GM23338 (cell line): Measurements from ENCODE around the gene ENPP7. TPM values are rescaled to one million over a fixed set of nuclear protein-coding genes. Genes with fewer than 3 reads are reported as not detected.

Experiments
- ATAC-seq: fragments of 200-7000 bp; cut with Tn5 transposase; 3 replicates; pipeline ENCODE4 v1.9.1; 2020
- DNase-seq: peaks from one replicate; pipeline ENCODE4 v3.0.0-alpha.2; 2015; ENCODE audit warnings: low spot score
- H2AFZ ChIP-seq: fragments of 200-600 bp; sonication (generic); 2 replicates; pipeline ENCODE4 v1.8.0; 2016; ENCODE audit warnings: antibody characterized with exemption, mild to moderate bottlenecking, moderate library complexity
- H3F3A ChIP-seq: fragments of 200-600 bp; sonication (generic); replicated peaks from 2 replicates; pipeline ENCODE4 v1.8.0; 2017; ENCODE audit warnings: antibody characterized with exemption, mixed run types, low read depth
- H3K27ac ChIP-seq: fragments of 200-600 bp; sonication (generic); 2 replicates; pipeline ENCODE4 v1.6.1; 2016; ENCODE audit warnings: low read depth
- H3K27me3 ChIP-seq: fragments of 200-600 bp; sonication (generic); 2 replicates; pipeline ENCODE4 v1.8.0; 2016; ENCODE audit warnings: mild to moderate bottlenecking, mixed run types, moderate library complexity; ENCODE audit not compliant: insufficient read depth
- H3K36me3 ChIP-seq: fragments of 200-600 bp; sonication (generic); 2 replicates; pipeline ENCODE4 v1.8.0; 2016; ENCODE audit warnings: mild to moderate bottlenecking; ENCODE audit not compliant: insufficient read depth
- H3K4me1 ChIP-seq: fragments of 200-600 bp; sonication (generic); 2 replicates; pipeline ENCODE4 v1.8.0; 2016; ENCODE audit warnings: mild to moderate bottlenecking, moderate library complexity; ENCODE audit not compliant: insufficient read depth
- H3K4me2 ChIP-seq: fragments of 200-600 bp; sonication (generic); 2 replicates; pipeline ENCODE4 v1.7.1; 2017; ENCODE audit warnings: mixed run types
- H3K4me3 ChIP-seq: fragments of 200-600 bp; sonication (generic); 2 replicates; pipeline ENCODE4 v1.6.1; 2016; ENCODE audit warnings: mixed run types
- H3K79me2 ChIP-seq: fragments of 200-600 bp; sonication (generic); replicated peaks from 2 replicates; pipeline ENCODE4 v1.8.0; 2017; ENCODE audit warnings: mild to moderate bottlenecking; ENCODE audit not compliant: insufficient read depth
- H3K9me2 ChIP-seq: fragments of 200-600 bp; sonication (generic); 2 replicates; pipeline ENCODE4 v1.8.0; 2017; ENCODE audit not compliant: insufficient read depth
- H4K20me1 ChIP-seq: fragments of 200-600 bp; sonication (generic); replicated peaks from 2 replicates; pipeline ENCODE4 v1.8.0; 2017; ENCODE audit warnings: mild to moderate bottlenecking; ENCODE audit not compliant: insufficient read depth
- H3K27ac Mint-ChIP-seq: 2 replicates; pipeline ENCODE4 v1.8.0; 2020; ENCODE audit warnings: inconsistent platforms, mild to moderate bottlenecking, moderate library complexity, mixed read lengths
- H3K27me3 Mint-ChIP-seq: 3 replicates; pipeline ENCODE4 v1.8.0; 2022; ENCODE audit warnings: low read depth, mild to moderate bottlenecking, moderate library complexity, mixed read lengths, inconsistent platforms; ENCODE audit not compliant: insufficient read depth, poor library complexity
- H3K36me3 Mint-ChIP-seq: 3 replicates; pipeline ENCODE4 v1.8.0; 2021; ENCODE audit warnings: low read depth, mild to moderate bottlenecking, inconsistent platforms, moderate library complexity, mixed read lengths
- H3K4me1 Mint-ChIP-seq: 3 replicates; pipeline ENCODE4 v1.8.0; 2020; ENCODE audit warnings: mild to moderate bottlenecking, inconsistent platforms, mixed read lengths
- H3K4me3 Mint-ChIP-seq: 3 replicates; pipeline ENCODE4 v1.8.0; 2021; ENCODE audit warnings: moderate library complexity, mild to moderate bottlenecking, inconsistent platforms, mixed read lengths
- H3K9me3 Mint-ChIP-seq: 3 replicates; pipeline ENCODE4 v1.8.0; 2020; ENCODE audit warnings: moderate library complexity, mild to moderate bottlenecking, inconsistent platforms, mixed read lengths
- EZH2 ChIP-seq: fragments of 200-600 bp; sonication (generic); IDR thresholded peaks from one replicate; pipeline ENCODE4 v1.8.0; 2017; ENCODE audit warnings: antibody characterized with exemption, mild to moderate bottlenecking, low read depth; ENCODE audit not compliant: unreplicated experiment
- EZH2phosphoT487 ChIP-seq: fragments of 200-600 bp; sonication (generic); IDR thresholded peaks from one replicate; pipeline ENCODE4 v1.8.1; 2018; ENCODE audit warnings: antibody characterized with exemption; ENCODE audit not compliant: unreplicated experiment
- JUNB ChIP-seq: IDR thresholded peaks from one replicate; pipeline ENCODE4 v1.6.1; 2016; ENCODE audit warnings: antibody characterized with exemption; ENCODE audit not compliant: unreplicated experiment
- NANOG ChIP-seq: IDR thresholded peaks from 2 replicates; pipeline ENCODE4 v1.6.1; 2016; ENCODE audit warnings: antibody characterized with exemption, borderline replicate concordance
- ZNF331 ChIP-seq: fragments of 250-450 bp; sonication (Bioruptor Pico); IDR thresholded peaks from 2 replicates; pipeline ENCODE4 v1.5.0; 2020; ENCODE audit warnings: low read depth, mild to moderate bottlenecking, moderate library complexity
- polyA plus RNA-seq: library from polyadenylated mRNA; unstranded; fragments of >200 nt; fragmentation: Nextera tagmentation; extraction: Ambion mirVana; gene quantifications from 2 replicates; pipeline ENCODE4 v1.2.1, GENCODE V29; 2016
- total RNA-seq: library from RNA; depleted of rRNA; stranded (reverse); fragments of >200 nt; shearing (Covaris generic); gene quantifications from 2 replicates; pipeline ENCODE4 v1.2.3, GENCODE V29; 2014
- TF ChIP-seq, protein P1 (sequence below): fragments of 250-450 bp; sonication (Bioruptor Pico); IDR thresholded peaks from 2 replicates; pipeline ENCODE4 v1.5.0; 2020; ENCODE audit warnings: mild to moderate bottlenecking, moderate library complexity
- TF ChIP-seq, protein P2 (sequence below): IDR thresholded peaks from 2 replicates; pipeline ENCODE4 v1.6.1; 2016; ENCODE audit warnings: antibody characterized with exemption
- TF ChIP-seq, protein P3 (sequence below): IDR thresholded peaks from one replicate; pipeline ENCODE4 v1.6.1; 2018; ENCODE audit warnings: antibody characterized with exemption; ENCODE audit not compliant: unreplicated experiment

ENPP7 gene
- total and polyA plus RNA-seq, 2 experiments from 2014 or later = not detected

DNA sequence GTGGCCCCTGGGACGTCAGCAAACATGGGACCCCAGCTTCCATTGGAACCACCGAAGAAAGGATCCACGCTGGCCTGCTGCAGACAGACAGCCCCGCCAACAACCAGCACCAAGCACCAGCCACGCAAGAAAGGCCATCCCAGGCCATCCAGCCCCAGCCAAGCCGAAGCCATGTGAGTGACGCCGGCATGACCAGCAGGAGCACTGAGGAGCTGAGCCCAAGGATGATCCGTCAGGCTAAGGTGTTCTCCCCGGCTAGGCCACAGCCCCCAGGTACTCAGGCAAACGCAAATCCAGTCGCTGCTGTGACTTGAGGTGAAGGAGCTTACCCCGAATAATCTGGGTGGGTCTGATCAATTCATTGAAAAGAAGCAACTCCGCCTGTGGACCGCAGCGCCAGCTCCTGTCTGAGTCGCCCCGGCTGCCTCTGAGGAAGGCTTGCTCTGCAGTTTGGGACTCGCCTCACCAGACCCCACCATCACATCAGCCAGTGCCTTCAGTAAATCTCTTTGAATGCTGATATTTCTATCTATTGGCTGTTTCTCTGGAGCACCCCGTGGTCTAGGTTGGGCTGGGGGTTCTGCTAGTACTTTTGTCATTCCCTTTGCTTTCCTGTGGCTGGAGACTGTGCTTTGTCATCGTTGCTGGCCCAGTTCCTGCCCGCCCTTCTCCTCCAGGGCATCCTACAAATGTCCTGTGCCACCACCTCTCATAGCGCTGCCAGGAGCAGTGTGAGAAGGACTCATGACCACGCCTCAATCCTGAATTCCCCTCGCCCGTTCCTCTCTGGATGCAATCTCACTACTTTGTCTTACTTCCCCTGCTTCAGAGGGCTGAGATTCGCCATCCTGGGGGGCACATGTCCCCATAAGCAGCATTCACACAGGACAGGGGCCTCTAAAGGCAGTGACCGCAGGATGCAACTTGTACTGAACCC, 39.1 kb downstream of the ENPP7 start:
- H3K79me2 ChIP-seq = no peaks in the 10 kb centered on the region
- Mint-ChIP-seq H3K36me3 (no peaks in the 10 kb centered on the region), H3K27ac (no peak overlapping the region), H3K4me1 (peaks cover 2% of the 10 kb centered on the region), H3K27me3 (peaks cover 8% of the 10 kb centered on the region), H3K4me3 (no peak overlapping the region; the same call in 2 of the 3 replicates), H3K9me3 (no peaks in the 10 kb centered on the region; the same call in 2 of the 3 replicates)
- peaks cover 6% of the 10 kb centered on the region; the same call in 1 of the 2 replicates for H3F3A ChIP-seq
- TF ChIP-seq, protein P1, sequence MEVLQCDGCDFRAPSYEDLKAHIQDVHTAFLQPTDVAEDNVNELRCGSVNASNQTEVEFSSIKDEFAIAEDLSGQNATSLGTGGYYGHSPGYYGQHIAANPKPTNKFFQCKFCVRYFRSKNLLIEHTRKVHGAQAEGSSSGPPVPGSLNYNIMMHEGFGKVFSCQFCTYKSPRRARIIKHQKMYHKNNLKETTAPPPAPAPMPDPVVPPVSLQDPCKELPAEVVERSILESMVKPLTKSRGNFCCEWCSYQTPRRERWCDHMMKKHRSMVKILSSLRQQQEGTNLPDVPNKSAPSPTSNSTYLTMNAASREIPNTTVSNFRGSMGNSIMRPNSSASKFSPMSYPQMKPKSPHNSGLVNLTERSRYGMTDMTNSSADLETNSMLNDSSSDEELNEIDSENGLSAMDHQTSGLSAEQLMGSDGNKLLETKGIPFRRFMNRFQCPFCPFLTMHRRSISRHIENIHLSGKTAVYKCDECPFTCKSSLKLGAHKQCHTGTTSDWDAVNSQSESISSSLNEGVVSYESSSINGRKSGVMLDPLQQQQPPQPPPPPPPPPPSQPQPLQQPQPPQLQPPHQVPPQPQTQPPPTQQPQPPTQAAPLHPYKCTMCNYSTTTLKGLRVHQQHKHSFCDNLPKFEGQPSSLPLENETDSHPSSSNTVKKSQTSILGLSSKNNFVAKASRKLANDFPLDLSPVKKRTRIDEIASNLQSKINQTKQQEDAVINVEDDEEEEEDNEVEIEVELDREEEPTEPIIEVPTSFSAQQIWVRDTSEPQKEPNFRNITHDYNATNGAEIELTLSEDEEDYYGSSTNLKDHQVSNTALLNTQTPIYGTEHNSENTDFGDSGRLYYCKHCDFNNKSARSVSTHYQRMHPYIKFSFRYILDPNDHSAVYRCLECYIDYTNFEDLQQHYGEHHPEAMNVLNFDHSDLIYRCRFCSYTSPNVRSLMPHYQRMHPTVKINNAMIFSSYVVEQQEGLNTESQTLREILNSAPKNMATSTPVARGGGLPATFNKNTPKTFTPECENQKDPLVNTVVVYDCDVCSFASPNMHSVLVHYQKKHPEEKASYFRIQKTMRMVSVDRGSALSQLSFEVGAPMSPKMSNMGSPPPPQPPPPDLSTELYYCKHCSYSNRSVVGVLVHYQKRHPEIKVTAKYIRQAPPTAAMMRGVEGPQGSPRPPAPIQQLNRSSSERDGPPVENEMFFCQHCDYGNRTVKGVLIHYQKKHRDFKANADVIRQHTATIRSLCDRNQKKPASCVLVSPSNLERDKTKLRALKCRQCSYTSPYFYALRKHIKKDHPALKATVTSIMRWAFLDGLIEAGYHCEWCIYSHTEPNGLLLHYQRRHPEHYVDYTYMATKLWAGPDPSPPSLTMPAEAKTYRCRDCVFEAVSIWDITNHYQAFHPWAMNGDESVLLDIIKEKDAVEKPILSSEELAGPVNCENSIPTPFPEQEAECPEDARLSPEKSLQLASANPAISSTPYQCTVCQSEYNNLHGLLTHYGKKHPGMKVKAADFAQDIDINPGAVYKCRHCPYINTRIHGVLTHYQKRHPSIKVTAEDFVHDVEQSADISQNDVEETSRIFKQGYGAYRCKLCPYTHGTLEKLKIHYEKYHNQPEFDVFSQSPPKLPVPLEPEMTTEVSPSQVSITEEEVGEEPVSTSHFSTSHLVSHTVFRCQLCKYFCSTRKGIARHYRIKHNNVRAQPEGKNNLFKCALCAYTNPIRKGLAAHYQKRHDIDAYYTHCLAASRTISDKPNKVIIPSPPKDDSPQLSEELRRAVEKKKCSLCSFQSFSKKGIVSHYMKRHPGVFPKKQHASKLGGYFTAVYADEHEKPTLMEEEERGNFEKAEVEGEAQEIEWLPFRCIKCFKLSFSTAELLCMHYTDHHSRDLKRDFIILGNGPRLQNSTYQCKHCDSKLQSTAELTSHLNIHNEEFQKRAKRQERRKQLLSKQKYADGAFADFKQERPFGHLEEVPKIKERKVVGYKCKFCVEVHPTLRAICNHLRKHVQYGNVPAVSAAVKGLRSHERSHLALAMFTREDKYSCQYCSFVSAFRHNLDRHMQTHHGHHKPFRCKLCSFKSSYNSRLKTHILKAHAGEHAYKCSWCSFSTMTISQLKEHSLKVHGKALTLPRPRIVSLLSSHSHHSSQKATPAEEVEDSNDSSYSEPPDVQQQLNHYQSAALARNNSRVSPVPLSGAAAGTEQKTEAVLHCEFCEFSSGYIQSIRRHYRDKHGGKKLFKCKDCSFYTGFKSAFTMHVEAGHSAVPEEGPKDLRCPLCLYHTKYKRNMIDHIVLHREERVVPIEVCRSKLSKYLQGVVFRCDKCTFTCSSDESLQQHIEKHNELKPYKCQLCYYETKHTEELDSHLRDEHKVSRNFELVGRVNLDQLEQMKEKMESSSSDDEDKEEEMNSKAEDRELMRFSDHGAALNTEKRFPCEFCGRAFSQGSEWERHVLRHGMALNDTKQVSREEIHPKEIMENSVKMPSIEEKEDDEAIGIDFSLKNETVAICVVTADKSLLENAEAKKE = no peak
- no peak for TF ChIP-seq EZH2
- H3K4me1 ChIP-seq = no peaks in the 10 kb centered on the region; the same call in 1 of the 2 replicates
- H3K4me2 ChIP-seq = no peak overlapping the region
- no peak overlapping the region for H3K4me3 ChIP-seq
- no peak for DNase-seq
- H3K27me3 ChIP-seq = no peaks in the 10 kb centered on the region
- H4K20me1 ChIP-seq = no peaks in the 10 kb centered on the region
- peak; percentile 49 for ATAC-seq
- H2AFZ ChIP-seq = no peak overlapping the region
- H3K27ac ChIP-seq = no peak overlapping the region
- H3K36me3 ChIP-seq = no peaks in the 10 kb centered on the region
- H3K9me2 ChIP-seq = no peaks in the 10 kb centered on the region

DNA sequence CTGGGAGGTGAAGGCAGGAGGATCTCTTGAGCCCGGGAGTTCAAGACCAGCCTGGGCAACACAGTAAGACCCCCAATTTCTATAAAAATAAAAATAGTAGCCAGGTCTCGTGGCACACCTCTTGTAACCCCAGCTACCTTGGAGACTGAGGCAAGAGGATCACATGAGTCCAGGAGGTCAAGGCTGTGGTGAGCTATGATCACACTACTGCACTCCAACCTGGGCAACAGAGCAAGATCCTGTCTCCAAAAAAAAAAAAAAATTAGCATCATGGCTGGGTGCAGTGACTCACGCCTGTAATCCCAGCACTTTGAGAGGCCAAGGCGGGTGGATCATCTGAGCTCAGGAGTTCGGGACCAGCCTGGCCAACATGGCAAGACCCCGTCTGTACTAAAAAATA, 40.5 kb downstream of the ENPP7 start:
- no peak for ATAC-seq
- no peak for TF ChIP-seq JUNB
- TF ChIP-seq EZH2phosphoT487 = no peak
- TF ChIP-seq, protein P2, sequence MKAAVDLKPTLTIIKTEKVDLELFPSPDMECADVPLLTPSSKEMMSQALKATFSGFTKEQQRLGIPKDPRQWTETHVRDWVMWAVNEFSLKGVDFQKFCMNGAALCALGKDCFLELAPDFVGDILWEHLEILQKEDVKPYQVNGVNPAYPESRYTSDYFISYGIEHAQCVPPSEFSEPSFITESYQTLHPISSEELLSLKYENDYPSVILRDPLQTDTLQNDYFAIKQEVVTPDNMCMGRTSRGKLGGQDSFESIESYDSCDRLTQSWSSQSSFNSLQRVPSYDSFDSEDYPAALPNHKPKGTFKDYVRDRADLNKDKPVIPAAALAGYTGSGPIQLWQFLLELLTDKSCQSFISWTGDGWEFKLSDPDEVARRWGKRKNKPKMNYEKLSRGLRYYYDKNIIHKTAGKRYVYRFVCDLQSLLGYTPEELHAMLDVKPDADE = no peak
- TF ChIP-seq, protein P3, sequence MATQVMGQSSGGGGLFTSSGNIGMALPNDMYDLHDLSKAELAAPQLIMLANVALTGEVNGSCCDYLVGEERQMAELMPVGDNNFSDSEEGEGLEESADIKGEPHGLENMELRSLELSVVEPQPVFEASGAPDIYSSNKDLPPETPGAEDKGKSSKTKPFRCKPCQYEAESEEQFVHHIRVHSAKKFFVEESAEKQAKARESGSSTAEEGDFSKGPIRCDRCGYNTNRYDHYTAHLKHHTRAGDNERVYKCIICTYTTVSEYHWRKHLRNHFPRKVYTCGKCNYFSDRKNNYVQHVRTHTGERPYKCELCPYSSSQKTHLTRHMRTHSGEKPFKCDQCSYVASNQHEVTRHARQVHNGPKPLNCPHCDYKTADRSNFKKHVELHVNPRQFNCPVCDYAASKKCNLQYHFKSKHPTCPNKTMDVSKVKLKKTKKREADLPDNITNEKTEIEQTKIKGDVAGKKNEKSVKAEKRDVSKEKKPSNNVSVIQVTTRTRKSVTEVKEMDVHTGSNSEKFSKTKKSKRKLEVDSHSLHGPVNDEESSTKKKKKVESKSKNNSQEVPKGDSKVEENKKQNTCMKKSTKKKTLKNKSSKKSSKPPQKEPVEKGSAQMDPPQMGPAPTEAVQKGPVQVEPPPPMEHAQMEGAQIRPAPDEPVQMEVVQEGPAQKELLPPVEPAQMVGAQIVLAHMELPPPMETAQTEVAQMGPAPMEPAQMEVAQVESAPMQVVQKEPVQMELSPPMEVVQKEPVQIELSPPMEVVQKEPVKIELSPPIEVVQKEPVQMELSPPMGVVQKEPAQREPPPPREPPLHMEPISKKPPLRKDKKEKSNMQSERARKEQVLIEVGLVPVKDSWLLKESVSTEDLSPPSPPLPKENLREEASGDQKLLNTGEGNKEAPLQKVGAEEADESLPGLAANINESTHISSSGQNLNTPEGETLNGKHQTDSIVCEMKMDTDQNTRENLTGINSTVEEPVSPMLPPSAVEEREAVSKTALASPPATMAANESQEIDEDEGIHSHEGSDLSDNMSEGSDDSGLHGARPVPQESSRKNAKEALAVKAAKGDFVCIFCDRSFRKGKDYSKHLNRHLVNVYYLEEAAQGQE = no peak
- no peak for TF ChIP-seq EZH2
- TF ChIP-seq NANOG = no peak
- TF ChIP-seq ZNF331 (CRISPR knock-in tag) = no peak

More for the DNA sequence above, 40.5 kb downstream of the ENPP7 start:
- Histone ChIP-seq H4K20me1 (no peaks in the 10 kb centered on the region), H3K9me2 (no peaks in the 10 kb centered on the region), H3K36me3 (no peaks in the 10 kb centered on the region), H3K27me3 (peaks cover 12% of the 10 kb centered on the region), H3K27ac (no peak overlapping the region), H2AFZ (no peak overlapping the region), H3K4me3 (no peak overlapping the region), H3K4me2 (no peak overlapping the region), H3F3A (peaks cover 11% of the 10 kb centered on the region; the same call in 1 of the 2 replicates), H3K79me2 (no peaks in the 10 kb centered on the region), H3K4me1 (peaks cover 7% of the 10 kb centered on the region)
- H3K9me3 Mint-ChIP-seq = no peaks in the 10 kb centered on the region; the same call in 2 of the 3 replicates
- no peak overlapping the region for H3K27ac Mint-ChIP-seq
- DNase-seq = no peak
- H3K4me1 Mint-ChIP-seq = peaks cover 12% of the 10 kb centered on the region
- H3K36me3 Mint-ChIP-seq = no peaks in the 10 kb centered on the region
- no peak overlapping the region for H3K4me3 Mint-ChIP-seq
- H3K27me3 Mint-ChIP-seq = peaks cover 12% of the 10 kb centered on the region
